Activated CD8-positive, alpha-beta memory T cell treated with anti-CD3 and anti-CD28 coated beads for 48 hours (primary cell): ENCODE results near the gene ZNF554.
A peak's percentile ranks its signal among the peaks of the same experiment; 100 is the strongest.

Experiments used
- DNase-seq, 3 experiments: peaks; one replicate each; pipeline ENCODE4 v3.0.0-alpha.2; 2020; ENCODE audit warnings: low read depth in 2 of 3, low spot score in 2 of 3

The ZNF554 gene

DNA sequence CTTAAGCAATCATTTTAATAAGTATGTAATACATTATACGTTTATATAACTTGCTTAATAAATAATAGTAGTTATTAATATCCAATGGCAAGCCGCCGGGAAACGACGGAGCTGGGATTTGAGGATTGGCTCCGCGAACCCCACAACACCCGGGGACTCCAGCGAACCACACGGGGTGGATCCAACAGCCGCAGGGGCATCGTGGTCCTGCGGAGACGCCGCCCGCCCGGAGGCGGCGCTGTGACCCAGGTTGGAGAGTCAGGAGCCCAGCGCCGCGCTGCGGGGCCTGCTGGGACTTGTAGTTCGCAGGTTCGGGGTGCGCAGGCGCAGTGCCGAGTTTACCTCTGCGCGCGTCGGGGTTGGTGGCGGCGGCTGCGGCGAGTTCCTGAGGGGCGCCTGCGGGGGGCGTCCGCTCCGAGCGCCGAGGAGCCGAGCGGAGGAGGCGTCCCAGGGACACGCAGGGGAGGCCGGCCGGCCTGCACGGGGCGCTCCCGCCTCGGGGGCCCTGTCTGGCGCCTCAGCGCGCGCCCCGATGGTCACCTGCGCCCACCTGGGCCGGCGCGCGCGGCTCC is at the start of gene ZNF554:
Gene ZNF554, plus strand, starts transcription at position 329 of the 572 bp plus-strand sequence. Its CDS starts 204 bp downstream, at position 533.
- peak; percentile 95 to 98 (median 98) for DNase-seq

DNA sequence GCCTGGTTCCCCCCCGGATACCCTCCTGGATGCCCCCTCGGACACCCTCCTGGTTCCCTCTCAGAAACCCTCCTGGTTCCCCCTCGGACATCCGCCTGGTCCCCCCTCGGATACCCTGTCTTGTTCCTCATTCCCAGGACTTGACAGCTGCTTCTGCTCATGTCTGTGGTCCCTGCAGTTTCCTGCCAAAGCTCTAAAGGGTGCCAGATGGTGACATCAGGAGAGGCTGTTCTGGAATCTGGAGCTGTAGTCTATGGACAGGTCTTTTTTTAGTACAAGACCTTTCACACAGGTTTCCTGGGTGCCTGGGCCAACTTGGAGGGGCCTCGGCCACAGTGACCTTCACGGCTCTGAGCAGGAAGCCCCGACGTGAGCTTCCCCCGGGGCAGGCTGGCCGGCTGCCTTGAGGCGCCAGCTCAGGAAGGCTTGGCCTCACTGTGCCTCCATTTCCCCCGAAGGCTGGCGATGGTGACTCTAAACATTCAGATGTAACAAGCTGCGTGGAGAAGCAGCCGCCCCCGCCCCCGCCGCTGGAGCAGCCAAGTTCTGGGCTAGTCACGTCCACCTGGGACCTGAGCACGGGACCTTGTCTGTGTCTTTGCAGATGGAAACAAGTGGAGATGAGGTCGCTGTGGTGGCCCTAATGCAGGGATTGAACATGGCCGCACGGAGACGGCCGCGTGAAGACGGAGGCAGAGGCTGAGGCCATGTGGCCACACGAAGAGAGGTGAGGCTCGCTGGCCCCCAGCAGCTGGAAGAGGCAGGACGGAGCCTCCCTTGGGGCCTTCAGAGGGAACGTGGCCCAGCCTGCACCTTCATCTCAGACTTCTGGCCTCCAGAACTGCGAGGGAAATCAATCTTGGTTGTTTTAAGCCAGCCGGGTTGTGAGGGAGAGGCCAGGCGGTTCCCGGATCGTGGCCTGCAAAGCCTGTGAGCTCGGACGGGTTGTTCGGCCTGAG is 49.3 kb upstream of the ZNF554 start:
- no peak for DNase-seq

DNA sequence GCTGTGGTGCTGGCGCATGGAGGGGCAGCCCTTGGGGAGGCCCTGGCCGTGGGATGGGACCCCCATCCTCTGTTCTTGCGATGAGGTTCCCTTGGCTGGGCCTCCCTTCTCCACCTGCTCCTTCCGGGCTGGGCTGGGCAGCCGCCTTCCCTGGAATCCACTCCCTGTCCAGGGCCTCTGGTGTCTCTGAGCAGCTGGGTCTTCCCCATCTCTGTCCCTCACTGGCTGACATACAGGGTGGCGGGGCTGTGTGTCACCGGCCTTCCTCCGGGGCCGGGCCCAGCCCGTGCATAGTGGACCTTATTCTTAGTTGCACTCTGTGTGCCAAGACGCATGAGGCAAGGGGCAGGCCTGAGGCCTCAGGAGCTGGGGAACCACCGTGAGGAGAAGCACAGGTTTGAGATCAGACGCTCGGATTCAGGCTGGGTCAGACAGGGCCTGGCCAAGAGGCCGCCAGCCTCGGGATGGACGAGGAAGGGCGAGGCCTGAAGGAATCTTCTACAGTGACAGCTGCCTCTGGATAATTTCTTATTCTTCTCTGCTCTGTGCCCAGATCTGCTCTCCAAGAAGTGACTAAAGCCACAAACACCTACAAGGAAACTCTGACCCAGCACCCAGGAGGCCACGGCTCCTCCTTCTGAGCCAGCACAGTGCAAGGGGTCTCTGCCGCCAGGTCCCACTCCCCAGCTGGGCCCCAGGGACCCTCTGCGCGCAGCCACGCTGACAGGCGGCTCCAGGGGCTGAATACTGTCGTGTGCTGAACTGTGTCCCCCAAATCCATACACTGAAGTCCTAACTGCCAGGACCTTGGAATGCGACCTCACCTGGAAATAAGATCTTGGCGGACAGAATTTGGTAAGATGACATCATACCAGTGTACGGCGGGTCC is 47.6 kb upstream of the ZNF554 start:
- no peak for DNase-seq

DNA sequence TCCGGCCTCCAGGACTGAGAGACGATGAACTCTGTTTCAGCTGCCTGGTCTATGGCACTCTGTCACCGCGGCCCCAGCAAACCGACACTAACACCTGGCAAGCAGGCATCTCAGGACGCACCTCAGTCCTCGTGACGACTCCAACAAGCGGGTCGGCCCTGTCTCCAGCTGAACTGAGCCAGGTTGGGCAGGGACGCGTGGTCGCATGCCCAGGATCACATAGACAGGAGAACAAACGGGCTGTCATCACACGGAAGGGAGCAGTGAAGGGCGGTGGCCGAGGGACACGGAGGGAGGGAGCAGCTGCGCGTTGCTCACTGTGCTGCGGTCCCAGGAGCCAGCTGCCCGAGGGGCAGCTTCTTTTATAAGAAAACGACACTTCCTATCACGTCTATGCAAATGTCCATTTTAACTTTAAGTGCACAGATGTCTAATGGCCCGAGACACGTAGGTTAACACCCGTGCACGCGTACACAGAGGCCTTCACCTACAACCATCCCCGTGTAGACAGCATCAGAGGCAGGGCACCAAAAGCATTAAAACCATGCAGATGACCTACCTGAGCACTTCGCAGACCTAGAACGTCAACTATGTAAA is 45.5 kb upstream of the ZNF554 start:
- DNase-seq: no peak

DNA sequence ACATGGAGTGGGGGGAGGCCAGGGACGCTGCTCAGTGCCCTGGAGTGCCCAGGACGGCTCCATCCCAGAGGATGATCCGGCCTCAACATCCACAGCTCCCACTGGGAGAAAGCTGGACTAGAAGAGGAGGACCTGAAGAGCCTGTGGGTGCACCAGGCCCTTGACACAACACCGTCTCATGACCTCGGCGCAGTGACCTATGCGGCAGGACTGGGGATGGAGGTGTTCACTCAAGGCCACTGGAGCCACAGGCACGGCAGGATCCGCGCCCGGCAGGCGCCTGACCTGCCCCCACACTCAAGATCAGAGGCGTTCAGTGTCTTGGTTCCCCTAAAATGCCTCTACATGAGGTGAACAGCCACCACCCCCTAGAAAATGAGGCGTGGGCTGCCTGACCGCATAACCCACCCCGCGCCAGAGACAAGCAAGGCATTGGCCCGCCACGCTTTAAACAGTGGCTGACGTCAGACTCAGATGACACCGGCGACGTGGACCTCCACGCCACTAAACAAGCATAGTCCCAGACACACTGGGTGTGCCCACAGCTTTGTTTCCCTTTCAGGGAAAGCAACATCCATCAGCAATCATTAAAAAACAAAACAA is 44.6 kb upstream of the ZNF554 start:
- DNase-seq: no peak

DNA sequence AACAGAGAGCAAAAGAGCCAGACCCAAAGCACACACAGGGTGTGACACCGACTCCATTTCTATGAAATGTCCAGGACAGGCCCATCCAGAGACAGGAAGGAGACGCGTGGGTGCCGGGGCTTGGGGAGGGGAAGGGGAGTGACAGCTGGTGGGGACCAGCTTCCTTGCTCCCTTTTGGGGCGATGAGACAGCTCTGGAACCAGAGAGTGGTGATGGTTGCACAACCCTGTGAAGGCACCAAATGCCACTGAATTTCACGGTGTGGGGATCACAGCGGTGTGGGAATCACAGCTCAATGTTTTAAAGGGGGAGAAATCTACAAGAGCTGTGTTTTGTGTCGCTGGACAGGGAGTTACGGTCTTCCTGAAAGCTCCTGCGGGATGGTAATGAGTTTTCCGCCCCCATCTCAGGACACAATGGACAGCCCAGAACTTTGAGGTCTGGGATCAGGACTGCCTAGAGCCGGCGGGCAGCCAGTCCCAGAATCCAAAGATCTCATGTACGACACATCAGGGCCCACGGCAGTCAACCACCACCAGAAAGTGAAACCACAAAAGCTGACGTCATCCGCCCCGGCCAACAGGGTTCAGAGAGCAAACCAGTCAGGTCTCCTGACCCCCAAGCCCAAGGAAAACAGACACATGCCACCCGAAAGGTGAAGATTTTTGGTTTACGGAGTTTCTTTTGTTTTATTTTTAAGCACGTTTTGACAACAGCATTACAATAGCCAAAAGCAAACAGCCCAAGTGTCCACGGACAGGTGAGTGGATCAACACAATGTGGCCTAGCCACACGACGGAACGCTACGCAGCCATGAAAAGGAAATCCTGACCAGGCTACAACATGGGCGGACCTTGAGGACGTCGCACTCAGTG is 43.9 kb upstream of the ZNF554 start:
- DNase-seq: peak; percentile 51 to 61 (median 55)

DNA sequence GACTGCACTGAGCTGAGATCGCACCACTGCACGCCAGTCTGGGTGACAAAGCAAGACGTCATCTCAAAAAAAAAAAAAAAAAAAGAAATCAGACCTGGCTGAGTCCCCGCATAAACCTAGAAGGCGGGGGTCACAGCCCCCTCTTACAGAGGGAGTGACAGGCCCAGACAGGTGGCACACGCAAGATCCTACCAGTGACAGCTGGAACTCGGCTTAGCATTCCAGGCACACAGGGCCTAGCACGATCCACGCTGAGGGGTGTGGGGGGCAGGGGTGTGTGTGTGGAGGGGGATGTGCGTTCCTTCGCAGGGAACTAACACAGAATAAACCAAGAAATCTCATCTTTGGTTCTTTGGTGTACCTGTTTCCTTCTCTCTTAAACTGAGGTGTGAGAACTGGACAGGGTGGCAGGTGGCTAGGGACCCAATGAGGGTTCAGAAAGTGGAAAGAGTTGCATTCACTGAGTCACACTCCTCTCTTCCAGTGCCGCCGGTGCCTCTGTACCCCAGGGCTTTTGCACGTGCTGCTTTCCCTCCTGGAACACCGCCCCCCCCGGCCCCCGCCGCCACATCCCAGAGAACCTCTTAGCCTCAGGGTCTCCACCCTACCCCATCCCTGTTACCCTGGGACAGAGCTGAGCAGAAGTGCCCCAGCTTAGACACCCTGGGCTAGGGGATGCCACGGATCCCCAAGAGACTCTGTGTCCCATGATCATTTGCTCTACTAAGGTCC is 41.5 kb upstream of the ZNF554 start:
- DNase-seq: no peak

DNA sequence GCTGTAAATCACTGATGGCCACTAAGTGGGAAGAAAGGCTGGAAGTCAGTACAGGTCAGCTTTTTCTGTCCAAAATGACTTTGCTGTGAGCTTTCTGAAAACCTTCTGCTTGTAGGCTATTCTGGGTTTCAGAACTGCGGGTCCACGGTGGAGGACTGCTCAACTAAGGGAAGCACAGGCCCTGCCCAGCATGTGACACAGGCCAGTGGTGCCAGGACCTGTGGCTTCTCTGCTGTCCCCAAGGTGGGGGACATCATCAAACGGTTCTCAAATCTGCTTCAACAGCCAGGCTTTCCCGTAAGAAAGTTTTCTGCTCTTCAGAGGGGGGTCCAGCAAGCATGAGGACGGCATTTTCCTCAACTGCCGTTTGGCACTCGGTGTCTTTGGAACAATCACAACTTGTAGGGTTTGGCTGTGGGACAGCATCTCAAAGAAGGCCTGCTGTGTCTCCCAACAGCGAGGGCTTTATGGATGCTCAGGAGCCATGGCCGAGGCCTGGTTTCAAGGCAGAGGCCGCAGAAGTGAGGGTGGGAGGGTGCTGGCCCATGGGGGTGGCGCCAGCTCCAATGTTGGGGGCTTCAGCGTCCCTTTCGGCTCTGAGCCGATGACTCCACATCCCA is 40.4 kb upstream of the ZNF554 start:
- DNase-seq: no peak

DNA sequence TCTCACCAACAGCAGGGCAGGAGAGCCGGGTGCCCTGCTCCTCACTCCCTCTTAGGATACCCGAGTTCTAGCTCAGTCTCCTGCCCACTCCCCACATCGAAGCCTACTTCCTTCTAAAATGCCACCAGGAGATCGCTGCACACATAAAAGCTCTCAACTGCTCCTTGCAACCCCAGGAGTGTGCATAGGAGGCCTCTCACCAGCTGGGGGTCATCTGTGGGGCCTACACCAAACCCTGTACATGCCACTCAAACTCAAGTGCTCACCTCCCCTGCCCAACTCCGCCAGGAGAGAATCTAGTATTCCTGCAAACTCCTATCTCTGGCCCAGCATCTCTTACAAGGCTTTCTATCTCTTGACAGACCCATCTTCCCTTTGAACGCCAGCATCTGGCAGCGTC is 39.4 kb upstream of the ZNF554 start:
- no peak for DNase-seq

DNA sequence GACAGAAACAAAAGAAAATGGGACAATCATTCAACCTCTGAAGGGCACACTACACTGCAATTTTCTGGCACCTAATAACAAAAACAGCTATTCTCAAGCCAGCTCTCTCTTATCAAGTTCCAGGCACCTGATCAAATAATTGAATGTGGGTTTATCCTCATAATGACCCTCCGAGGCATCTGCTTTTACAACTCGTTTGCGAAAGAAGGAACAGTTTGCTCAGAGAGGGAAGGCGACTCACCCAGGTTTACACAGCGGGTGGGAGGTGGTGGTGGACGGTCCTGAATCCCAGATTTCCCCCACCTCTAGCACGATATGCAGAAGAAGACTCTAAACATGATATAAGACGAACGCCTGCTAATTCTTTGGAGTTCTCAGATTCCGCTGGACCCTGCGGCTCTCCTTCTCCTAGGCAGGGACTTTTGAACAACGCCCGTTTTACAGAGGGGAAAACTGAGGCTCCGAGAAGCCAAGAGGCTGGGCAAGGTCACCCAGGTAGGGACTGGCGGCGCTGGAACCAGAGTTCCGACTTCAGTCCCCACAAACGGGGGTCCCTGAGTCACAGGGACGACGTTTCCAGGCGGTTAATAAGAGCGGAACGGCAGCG is 37.2 kb upstream of the ZNF554 start:
- DNase-seq: peak in 1 of 3 experiments; percentile 10

DNA sequence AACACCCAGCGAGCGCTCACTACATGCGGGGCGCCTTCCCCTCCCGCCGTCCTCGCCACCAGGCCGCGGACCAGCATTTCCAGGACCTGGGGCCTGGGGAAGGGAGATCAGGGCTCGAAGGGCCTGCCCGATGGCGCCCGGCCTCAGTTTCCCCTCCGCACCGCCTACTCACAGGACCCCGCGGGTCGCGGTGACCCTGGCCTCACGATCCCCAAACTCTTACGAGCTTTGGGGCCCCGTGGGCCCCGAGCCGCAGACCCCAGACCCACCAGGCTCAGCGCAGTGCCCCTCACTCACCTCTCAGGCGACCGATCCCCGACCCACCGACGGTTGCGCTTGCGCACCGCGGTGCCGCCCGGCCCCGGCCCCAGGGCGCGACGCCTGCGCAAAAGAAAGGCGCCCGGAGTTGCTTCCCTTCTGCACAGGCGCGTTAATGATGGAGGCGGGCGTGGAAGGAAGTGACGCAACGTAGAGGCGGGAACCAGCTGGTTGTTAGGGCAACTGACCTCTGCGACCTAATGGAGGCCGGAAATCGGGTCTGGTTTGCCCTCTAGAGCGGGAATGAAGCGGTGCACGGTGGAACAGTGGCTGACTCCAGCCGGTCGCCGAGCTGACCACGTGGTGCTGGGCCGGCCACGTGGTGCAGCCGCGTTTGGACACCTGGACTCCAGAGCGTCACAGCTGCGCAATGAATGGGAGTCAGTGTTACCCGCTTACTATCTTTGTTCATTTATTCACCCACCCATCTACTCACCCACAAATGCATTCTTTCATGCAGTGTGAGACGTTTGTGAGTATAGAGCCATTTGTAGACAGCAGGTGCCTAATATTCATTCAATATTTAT is 36.5 kb upstream of the ZNF554 start, which contains the start of gene SGTA:
Gene SGTA, minus strand, starts transcription at position 338 of the 845 bp plus-strand sequence. CDS start 14,205 bp downstream, outside the sequence.
- peak; percentile 74 to 94 (median 88) for DNase-seq

DNA sequence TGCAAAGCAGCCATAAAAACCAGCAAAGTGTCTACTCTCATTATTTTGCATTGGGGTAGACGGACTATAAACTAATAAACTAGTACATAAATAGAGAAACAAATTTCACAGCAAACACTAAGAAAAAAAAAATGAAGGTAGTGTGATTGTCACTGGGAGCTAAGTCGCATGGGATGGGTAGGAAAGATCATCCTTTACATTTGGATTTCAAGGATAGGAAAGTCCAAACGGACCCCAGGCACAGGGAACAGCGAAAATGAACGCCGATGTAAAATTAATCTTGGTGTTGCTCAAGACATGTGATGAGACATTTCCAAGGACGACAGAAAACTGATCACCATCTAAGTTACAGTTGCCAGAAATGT is 35.9 kb upstream of the ZNF554 start:
- DNase-seq: no peak

DNA sequence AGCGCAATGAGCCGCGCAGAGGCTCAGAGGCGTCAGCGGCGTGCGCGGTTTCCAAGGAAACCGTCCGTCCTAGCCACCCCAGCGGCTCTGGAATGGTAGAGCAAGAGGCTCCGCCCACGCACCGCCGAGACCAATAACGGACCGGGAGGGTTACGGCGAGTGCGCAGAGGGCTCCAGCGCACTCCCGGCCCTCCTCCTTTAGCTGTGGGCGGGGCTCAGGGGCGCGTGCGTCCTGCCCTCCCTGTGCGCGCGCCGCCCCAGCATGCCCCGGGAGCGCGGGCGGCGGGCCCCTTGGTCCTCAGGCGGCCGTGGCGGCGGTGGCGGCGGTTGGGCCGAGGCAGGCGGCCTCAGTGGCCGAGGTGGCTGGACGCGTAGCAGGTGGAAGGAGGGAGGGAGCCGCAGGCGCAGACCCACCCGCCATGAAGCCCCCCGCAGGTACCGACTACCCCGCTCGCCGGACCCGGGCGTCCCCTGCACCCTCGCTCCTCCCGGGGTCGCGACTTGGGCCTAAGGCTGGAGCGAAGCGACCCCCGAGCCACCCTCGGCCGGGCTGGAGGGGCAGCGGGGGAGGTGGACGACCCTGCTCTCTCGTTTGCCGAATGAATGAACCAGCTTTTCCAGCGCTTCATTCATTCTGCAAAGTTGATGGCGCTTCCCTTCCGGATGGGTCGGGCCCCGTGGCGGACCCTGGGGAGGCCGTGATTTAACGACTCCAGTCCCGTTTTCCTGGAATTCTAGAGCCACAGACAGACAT is 34.2 kb upstream of the ZNF554 start, which contains the start of gene THOP1:
Gene THOP1, plus strand, starts transcription at position 260 of the 754 bp plus-strand sequence. Its CDS starts 160 bp downstream, at position 420.
- peak; percentile 96 to 99 (median 96) for DNase-seq

DNA sequence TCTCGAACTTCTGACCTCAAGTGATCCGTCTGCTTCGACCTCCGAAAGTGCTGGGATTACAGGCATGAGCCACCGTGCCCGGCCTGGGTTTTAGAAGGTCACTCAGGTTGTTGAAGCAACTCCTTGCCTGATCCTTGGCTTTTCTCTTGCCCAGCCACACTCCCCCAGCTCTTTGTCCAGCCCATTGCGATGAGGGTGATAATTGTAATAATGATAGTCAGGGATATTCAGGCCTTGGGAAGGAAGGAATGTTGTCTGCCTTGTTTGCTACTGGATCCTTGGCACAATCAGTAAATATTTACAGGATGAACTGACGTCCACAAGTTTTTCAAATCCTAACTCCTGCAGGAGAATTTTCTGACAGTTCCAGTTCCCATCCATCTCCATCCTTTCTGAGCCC is 32.6 kb upstream of the ZNF554 start:
- DNase-seq: no peak

DNA sequence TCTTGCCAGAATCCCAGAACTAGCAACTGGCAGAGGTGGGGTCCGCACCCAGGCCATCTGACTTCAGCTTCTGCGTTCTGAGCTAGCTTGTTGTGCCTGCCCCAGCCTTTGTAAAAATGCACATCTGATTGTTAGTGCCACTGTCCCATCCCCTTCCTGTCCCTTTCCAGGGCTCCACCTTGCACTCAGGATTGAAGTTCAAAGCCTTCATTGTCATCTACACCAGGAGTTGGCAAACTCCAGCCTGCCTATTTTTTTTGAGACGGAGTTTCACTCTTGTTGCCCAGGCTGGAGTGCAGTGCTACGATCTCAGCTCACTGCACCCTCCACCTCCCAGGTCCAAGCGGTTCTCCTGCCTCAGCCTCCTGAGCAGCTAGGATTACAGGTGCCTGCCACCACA is 31.4 kb upstream of the ZNF554 start:
- no peak for DNase-seq

DNA sequence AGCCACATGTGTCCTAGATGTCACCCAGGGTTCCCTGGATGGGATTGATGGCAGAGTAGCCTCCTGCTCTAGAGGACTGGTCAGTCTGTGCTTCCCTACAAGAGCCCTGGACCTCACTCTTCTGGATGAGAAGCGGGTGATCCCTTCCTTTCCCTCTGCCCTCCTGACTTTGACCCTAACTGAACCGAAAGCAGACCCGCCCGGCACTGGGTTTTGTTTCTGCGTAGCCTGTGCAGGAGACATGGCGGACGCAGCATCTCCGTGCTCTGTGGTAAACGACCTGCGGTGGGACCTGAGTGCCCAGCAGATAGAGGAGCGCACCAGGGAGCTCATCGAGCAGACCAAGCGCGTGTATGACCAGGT is 29.5 kb upstream of the ZNF554 start:
- DNase-seq: no peak
